Ishikawa (cell line): ENCODE measurements around the gene ACTG1.

ENCODE experiments used
- CEBPB ChIP-seq: IDR thresholded peaks from 2 replicates; pipeline ENCODE4 v1.6.1; 2012
- EGR1 ChIP-seq: IDR thresholded peaks from 2 replicates; pipeline ENCODE4 v1.6.1; 2012
- EP300 ChIP-seq: IDR thresholded peaks from 2 replicates; pipeline ENCODE4 v1.6.1; 2012; ENCODE audit warnings: borderline replicate concordance
- FOXM1 ChIP-seq: IDR thresholded peaks from 2 replicates; pipeline ENCODE4 v1.6.1; 2012; ENCODE audit warnings: low read depth, borderline replicate concordance
- NFIC ChIP-seq: IDR thresholded peaks from 2 replicates; pipeline ENCODE4 v1.6.1; 2012
- RAD21 ChIP-seq: IDR thresholded peaks from 2 replicates; pipeline ENCODE4 v1.6.1; 2012; ENCODE audit warnings: low read depth
- TAF1 ChIP-seq: IDR thresholded peaks from 2 replicates; pipeline ENCODE4 v1.6.1; 2012; ENCODE audit warnings: low read depth, mild to moderate bottlenecking
- TCF12 ChIP-seq: IDR thresholded peaks from 2 replicates; pipeline ENCODE4 v1.6.1; 2012; ENCODE audit warnings: low read depth
- TEAD4 ChIP-seq: IDR thresholded peaks from 2 replicates; pipeline ENCODE4 v1.6.1; 2012
- YY1 ChIP-seq: IDR thresholded peaks from 2 replicates; pipeline ENCODE4 v1.6.1; 2012; ENCODE audit warnings: low read depth
- ZBTB7A ChIP-seq: IDR thresholded peaks from 2 replicates; pipeline ENCODE4 v1.6.1; 2012; ENCODE audit warnings: low read depth
- TF ChIP-seq, protein P1 (sequence below): IDR thresholded peaks from 2 replicates; pipeline ENCODE4 v1.6.1; 2012
- TF ChIP-seq, protein P2 (sequence below): IDR thresholded peaks from 2 replicates; pipeline ENCODE4 v1.6.1; 2012; ENCODE audit warnings: low read depth, mild to moderate bottlenecking
- TF ChIP-seq, protein P3 (sequence below): IDR thresholded peaks from 2 replicates; pipeline ENCODE4 v1.6.1; 2012

ACTG1 gene

GRCh38 chr17:81487487-81488275 is 24.9 kb downstream of the ACTG1 start:
- TF ChIP-seq, protein P1, sequence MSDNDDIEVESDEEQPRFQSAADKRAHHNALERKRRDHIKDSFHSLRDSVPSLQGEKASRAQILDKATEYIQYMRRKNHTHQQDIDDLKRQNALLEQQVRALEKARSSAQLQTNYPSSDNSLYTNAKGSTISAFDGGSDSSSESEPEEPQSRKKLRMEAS: peak; percentile 85
- TF ChIP-seq CEBPB: no peak
- TF ChIP-seq TAF1: peak; percentile 39; the same call in 1 of the 2 replicates

DNA sequence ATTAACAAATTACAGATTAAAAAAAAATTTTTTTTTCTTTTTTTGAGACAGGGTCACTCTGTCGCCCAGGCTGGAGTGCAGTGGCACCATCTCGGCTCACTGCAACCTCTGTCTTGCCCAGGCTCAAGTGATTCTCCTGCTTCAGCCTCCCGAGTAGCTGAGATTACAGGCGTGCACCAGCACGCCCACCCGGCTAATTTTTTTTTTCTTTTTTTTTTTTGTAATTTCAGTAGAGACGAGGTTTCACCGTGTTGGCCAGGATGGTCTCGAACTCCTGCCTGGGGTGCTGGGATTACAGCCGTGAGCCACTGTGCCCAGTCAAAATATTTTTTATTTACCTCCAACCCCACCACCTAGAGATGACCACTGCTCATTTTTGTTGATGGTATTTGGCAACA is 25.5 kb downstream of the ACTG1 start:
- no peak for TF ChIP-seq EP300
- TF ChIP-seq ZBTB7A: no peak

DNA sequence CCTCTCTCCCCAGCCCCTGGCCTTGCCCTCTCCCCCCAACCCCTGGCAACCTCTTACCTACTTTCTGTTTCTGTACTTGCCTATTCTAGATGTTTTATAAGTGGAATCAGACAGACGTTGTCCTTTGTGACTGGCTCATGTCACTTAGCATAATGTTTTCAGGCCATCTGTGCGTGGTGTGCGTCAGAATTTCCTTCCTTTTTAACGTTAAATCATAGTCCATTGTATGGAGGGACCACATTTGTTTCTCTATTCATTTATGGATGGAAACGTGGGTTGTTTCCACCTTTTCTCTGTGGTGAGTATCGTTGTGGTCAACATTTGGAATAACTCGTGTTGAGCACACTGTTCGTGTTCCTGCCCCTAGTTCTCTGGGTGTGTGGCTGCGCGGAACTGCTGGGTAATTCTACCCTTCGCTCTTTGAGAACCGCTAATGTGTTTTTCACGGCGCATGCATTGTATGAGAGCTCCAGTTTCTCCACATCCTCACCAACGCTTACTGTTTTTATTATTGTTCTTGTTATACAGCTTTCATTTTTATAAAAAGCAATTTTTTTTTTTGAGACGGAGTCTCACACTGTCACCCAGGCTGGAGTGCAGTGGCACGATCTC is 26.3 kb downstream of the ACTG1 start:
- TF ChIP-seq EGR1: no peak
- TF ChIP-seq TEAD4: no peak
- TF ChIP-seq, protein P1: no peak
- TF ChIP-seq TCF12: no peak
- TF ChIP-seq YY1: no peak
- TF ChIP-seq TAF1: no peak

- TF ChIP-seq, protein P2, sequence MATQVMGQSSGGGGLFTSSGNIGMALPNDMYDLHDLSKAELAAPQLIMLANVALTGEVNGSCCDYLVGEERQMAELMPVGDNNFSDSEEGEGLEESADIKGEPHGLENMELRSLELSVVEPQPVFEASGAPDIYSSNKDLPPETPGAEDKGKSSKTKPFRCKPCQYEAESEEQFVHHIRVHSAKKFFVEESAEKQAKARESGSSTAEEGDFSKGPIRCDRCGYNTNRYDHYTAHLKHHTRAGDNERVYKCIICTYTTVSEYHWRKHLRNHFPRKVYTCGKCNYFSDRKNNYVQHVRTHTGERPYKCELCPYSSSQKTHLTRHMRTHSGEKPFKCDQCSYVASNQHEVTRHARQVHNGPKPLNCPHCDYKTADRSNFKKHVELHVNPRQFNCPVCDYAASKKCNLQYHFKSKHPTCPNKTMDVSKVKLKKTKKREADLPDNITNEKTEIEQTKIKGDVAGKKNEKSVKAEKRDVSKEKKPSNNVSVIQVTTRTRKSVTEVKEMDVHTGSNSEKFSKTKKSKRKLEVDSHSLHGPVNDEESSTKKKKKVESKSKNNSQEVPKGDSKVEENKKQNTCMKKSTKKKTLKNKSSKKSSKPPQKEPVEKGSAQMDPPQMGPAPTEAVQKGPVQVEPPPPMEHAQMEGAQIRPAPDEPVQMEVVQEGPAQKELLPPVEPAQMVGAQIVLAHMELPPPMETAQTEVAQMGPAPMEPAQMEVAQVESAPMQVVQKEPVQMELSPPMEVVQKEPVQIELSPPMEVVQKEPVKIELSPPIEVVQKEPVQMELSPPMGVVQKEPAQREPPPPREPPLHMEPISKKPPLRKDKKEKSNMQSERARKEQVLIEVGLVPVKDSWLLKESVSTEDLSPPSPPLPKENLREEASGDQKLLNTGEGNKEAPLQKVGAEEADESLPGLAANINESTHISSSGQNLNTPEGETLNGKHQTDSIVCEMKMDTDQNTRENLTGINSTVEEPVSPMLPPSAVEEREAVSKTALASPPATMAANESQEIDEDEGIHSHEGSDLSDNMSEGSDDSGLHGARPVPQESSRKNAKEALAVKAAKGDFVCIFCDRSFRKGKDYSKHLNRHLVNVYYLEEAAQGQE: no peak
- TF ChIP-seq NFIC (no peak), RAD21 (peak; percentile 92), EGR1 (0 out of 2 replicates have a peak, but pooled peaks have one; percentile 11), EP300 (0 out of 2 replicates have a peak, but pooled peaks have one; percentile 16), CEBPB (no peak), ZBTB7A (no peak), TAF1 (no peak)
- TF ChIP-seq, protein P3, sequence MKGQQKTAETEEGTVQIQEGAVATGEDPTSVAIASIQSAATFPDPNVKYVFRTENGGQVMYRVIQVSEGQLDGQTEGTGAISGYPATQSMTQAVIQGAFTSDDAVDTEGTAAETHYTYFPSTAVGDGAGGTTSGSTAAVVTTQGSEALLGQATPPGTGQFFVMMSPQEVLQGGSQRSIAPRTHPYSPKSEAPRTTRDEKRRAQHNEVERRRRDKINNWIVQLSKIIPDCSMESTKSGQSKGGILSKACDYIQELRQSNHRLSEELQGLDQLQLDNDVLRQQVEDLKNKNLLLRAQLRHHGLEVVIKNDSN: no peak
- TF ChIP-seq, protein P1: peak; percentile 71
Measured at GRCh38 chr17:81484195-81484979, 28.2 kb downstream of the ACTG1 start.

GRCh38 chr17:81483862-81484194 is 28.8 kb downstream of the ACTG1 start:
- TF ChIP-seq FOXM1: no peak
- TF ChIP-seq, protein P2: no peak
- TF ChIP-seq CEBPB: no peak
- TF ChIP-seq RAD21: no peak
- TF ChIP-seq ZBTB7A: no peak
- TF ChIP-seq EGR1: no peak
- no peak for TF ChIP-seq TEAD4
- TF ChIP-seq, protein P1: no peak
- no peak for TF ChIP-seq NFIC

DNA sequence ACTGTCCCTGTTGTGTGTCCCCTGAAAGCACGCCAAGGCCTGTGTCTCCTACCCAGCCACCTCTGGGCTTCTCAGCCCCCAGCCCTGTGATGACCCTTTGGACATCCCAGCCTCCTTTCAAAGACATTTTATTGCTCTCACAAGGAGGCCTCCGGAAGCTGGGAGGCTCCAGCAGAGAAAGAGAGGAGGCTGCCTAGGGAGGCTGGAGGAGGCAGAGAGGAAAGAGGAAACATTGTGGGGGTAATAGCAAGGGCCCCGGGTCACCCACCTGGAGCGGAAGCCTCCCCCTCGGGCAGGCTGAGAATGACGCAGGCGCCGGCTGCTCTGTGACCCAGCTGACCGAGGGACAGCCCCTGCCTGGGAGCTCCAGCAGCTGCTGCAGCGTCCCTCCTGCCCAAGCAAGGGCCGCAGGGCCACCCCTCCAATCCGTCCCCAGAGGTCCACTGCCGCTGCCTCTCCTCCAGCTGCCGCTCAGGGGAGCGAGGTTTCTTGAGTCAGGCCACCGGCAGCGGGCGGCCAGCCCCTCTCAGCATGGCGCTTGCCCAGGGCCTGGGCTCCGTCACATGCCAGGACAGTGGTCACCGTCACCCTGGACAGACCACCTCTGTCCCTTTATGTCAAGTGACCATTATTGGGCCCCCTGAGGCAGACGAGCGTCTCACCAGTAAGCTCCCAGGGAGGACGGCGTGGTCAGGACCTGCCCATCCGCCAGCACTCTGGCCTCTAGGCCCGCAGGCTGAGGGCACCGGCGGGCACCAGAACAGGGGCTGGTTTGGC is 29.3 kb downstream of the ACTG1 start:
- TF ChIP-seq RAD21 (no peak), EP300 (no peak), YY1 (no peak), EGR1 (no peak), TAF1 (no peak), TCF12 (no peak), TEAD4 (no peak)
- TF ChIP-seq, protein P3: no peak
- TF ChIP-seq, protein P1: no peak
- TF ChIP-seq, protein P2: no peak
